ENCODE data around the gene GCNT2. TPM values are rescaled to one million over a fixed set of nuclear protein-coding genes. Genes with fewer than 3 reads are reported as not detected.
A peak's percentile ranks its signal among the peaks of the same experiment; 100 is the strongest.
"Not testable (repeated sequence)": the region's sequence is repeated elsewhere in the genome, so short reads cannot be mapped to it uniquely, and the experiment has no call there.

GCNT2 gene
- total and polyA plus RNA-seq, 7 experiments from 2014 or later, result 0.45 to 8.5 (median 3.6) TPM

DNA sequence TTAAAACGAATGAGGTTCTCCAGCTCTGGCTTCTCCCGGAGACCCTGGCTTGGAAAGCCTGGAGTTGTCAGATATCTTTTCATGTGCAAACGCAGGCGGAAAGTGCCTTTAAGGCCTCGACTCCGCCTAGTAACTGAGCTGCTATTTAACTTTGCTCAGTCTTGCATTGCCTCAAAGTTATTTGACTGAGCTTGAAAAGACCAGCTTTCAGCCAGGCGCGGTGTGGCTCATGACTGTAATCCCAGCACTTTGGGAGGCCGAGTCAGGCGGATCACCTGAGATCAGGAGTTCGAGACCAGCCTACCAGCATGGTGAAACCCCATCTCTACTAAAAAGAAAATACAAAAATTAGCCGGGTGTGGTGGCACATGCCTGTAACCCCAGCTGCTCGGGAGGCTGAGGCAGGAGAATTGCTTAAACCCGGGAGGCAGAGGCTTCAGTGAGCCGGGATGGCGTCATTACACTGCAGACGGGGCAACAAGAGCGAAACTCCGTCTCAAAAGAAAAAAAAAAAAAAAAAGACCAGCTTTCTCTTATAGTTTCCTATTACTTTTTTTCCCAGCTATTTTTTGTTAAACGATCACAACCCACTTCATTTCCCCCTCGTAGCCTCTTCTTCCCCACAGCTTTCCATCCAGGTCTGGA, 1.9 kb downstream of the GCNT2 start:
- Mint-ChIP-seq H3K4me3 (no peak overlapping the region), H3K27me3 (peaks cover 0 to 13% (median 6%) of the 10 kb centered on the region in 5 donors), H3K4me1 (peaks cover 0 to 19% (median 3%) of the 10 kb centered on the region in 7 donors), H3K9me3 (no peaks in the 10 kb centered on the region), H3K36me3 (no peaks in the 10 kb centered on the region), H3K27ac (no peak overlapping the region)
- Histone ChIP-seq H3K36me3 (ENCODE audit: control insufficient read depth in 2 of 3, insufficient read depth in 3 of 3, low read length in 3 of 3) (no peaks in the 10 kb centered on the region), H3K4me3 (ENCODE audit: low read length) (no peak overlapping the region), H3K27ac (ENCODE audit: low read depth, low read length) (no peak overlapping the region), H3K4me1 (ENCODE audit: control insufficient read depth in 2 of 2, insufficient read depth in 2 of 2, low read length in 2 of 2) (no peaks in the 10 kb centered on the region), H3K27me3 (ENCODE audit: control insufficient read depth in 2 of 2, insufficient read depth in 2 of 2, low read length in 2 of 2) (no peaks in the 10 kb centered on the region), H3K9me3 (ENCODE audit: control insufficient read depth in 2 of 3, low read length in 3 of 3) (no peaks in the 10 kb centered on the region)
- intact Hi-C loops (cut with micrococcal nuclease), result no loop called here
- DNase-seq (no peak), ATAC-seq (no peak)
- POLR2A ChIA-PET, result interaction anchor here (0.5 kb wide), 1 partner anchor 172 kb away, joined by 3 read pairs; the partner anchor contains the start of genes C6orf52 and PAK1IP1
- CTCF ChIA-PET, result interaction anchor here (0.7 kb wide), 1 partner anchor 544 kb away, joined by 3 read pairs; no protein-coding TSS in a partner anchor

DNA sequence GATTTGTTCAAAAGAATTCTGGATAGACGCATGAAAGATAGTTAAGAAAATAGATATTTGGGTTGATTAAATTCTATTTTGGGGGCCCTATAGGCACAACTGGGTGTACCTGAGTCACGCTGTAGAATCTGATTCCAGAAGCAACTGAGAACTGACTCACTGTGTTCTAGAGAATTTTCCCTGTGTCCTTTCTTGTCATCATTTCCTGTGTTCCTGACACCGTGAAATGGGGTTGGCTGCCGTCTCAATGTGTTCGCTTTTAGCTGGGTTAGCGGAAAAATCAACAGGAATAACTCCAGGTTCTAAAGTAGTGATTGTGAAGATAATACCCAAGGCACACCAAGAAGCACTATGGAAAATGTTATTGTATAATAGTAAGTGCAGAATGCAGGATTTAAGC, 5.0 kb downstream of the GCNT2 start:
- Mint-ChIP-seq H3K36me3 (peaks cover 0 to 1% (median 0%) of the 10 kb centered on the region in 5 donors), H3K9me3 (no peaks in the 10 kb centered on the region), H3K4me3 (no peak overlapping the region), H3K27me3 (peaks cover 0 to 13% (median 3%) of the 10 kb centered on the region in 5 donors), H3K4me1 (peaks cover 12 to 36% (median 25%) of the 10 kb centered on the region in 7 donors), H3K27ac (no peak overlapping the region)
- peaks cover 5 to 9% of the 10 kb centered on the region in 2 donors for H3K4me1 ChIP-seq (ENCODE audit: control insufficient read depth in 2 of 2, insufficient read depth in 2 of 2, low read length in 2 of 2)
- intact Hi-C loops (cut with micrococcal nuclease), result loop anchor here (5.0 kb wide), 2 partner anchors 114 to 566 kb away; partner anchors contain the start of gene SMIM13 (in 1 of the 2)
- H3K27ac ChIP-seq (ENCODE audit: low read depth, low read length), result no peak overlapping the region
- no peak overlapping the region for H3K4me3 ChIP-seq (ENCODE audit: low read length)
- no peaks in the 10 kb centered on the region for H3K9me3 ChIP-seq (ENCODE audit: control insufficient read depth in 2 of 3, low read length in 3 of 3)
- no peaks in the 10 kb centered on the region for H3K36me3 ChIP-seq (ENCODE audit: control insufficient read depth in 2 of 3, insufficient read depth in 3 of 3, low read length in 3 of 3)
- ATAC-seq (no peak), DNase-seq (no peak)
- ChIA-PET POLR2A (no interaction called here), CTCF (no interaction called here)
- H3K27me3 ChIP-seq (ENCODE audit: control insufficient read depth in 2 of 2, insufficient read depth in 2 of 2, low read length in 2 of 2), result no peaks in the 10 kb centered on the region

DNA sequence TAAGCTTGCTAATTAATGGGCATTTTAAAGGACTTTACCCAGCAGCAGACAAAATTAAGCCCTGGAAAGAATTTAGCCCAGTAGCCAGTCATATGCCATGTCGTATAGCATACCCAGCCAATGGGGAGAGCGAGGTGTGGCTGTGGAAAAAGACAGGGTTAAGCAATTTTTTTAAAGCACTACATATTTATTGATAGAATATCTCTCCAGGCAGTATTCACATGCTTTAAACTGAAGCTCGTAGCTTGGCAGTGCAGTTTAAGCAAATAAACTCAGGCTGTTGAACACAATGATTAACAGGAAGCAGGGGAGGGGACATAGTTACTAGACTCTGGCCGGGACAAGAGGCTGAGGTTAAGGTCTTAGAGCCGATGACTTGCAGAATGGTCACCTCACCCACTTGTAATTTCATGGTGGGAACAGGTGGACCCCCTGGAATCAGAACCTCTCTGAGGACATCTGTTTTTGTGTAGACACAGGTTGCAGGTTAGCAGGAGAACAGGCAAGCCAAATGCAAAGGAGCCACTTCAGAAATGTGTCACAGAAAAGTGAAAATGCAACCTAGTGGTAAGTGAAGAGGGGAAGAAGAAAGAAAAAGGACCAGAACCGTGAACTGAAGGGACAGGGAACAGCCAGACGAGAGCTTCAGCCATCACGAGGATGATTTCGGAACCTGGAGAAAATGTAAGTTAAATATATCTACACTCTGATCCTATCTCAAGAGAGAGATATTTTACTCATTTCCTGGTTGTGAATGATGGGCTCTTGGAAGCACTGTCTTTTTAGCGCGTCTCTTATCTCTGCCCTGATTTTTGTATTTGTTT, 7.2 kb downstream of the GCNT2 start:
- H3K4me3 ChIP-seq (ENCODE audit: low read length), result peak overlapping the region; percentile 70
- POLR2A ChIA-PET, result interaction anchor here (0.6 to 1.5 kb wide), 5 partner anchors 166 to 709 kb away, joined by 3 to 6 read pairs (median 3); partner anchors contain the start of genes C6orf52 and PAK1IP1
- peaks cover 0 to 5% (median 0%) of the 10 kb centered on the region in 5 donors for H3K27me3 Mint-ChIP-seq
- intact Hi-C loops (cut with micrococcal nuclease), result loop anchor here (1.0 to 5.0 kb wide), 7 partner anchors 116 to 564 kb away; partner anchors contain the start of genes C6orf52 (in 2 of the 2), PAK1IP1 (in 2 of the 2), TMEM14B (in 2 of the 2) and SMIM13 (in 1 of the 2)
- no peaks in the 10 kb centered on the region for H3K27me3 ChIP-seq (ENCODE audit: control insufficient read depth in 2 of 2, insufficient read depth in 2 of 2, low read length in 2 of 2)
- H3K4me1 ChIP-seq (ENCODE audit: control insufficient read depth in 2 of 2, insufficient read depth in 2 of 2, low read length in 2 of 2), result peaks cover 10 to 15% of the 10 kb centered on the region in 2 donors
- no peaks in the 10 kb centered on the region for H3K9me3 ChIP-seq (ENCODE audit: control insufficient read depth in 2 of 3, low read length in 3 of 3)
- H3K9me3 Mint-ChIP-seq, result no peaks in the 10 kb centered on the region
- H3K4me3 Mint-ChIP-seq, result peak overlapping the region; percentile 87 to 98 (median 94)
- H3K4me1 Mint-ChIP-seq, result peaks cover 32 to 52% (median 44%) of the 10 kb centered on the region in 7 donors
- peak overlapping the region; percentile 74 to 95 (median 90) for H3K27ac Mint-ChIP-seq
- no peaks in the 10 kb centered on the region for H3K36me3 ChIP-seq (ENCODE audit: control insufficient read depth in 2 of 3, insufficient read depth in 3 of 3, low read length in 3 of 3)
- H3K36me3 Mint-ChIP-seq, result peaks cover 0 to 13% (median 6%) of the 10 kb centered on the region in 5 donors
- peak; percentile 70 for ATAC-seq
- CTCF ChIA-PET, result interaction anchor here (0.6 to 0.9 kb wide), 3 partner anchors 18 to 277 kb away, joined by 3 to 5 read pairs (median 3); no protein-coding TSS in a partner anchor
- H3K27ac ChIP-seq (ENCODE audit: low read depth, low read length), result peak overlapping the region; percentile 69
- DNase-seq, result peak in 6 of 9 donors; percentile 13 to 36 (median 27)

- intact Hi-C loops (cut with micrococcal nuclease), result loop anchor here (1.0 to 5.0 kb wide), 4 partner anchors 19 to 563 kb away; partner anchors contain the start of genes SMIM13 (in 1 of the 2) and TMEM14B (in 1 of the 2)
Measured at GRCh38 chr6:10529231-10529801, 8.2 kb downstream of the GCNT2 start.

GRCh38 chr6:10529828-10530374, 8.8 kb downstream of the GCNT2 start:
- peak overlapping the region; percentile 70 for H3K4me3 ChIP-seq (ENCODE audit: low read length)
- H3K27me3 ChIP-seq (ENCODE audit: control insufficient read depth in 2 of 2, insufficient read depth in 2 of 2, low read length in 2 of 2); DNase-seq; ATAC-seq; H3K36me3 ChIP-seq (ENCODE audit: control insufficient read depth in 2 of 3, insufficient read depth in 3 of 3, low read length in 3 of 3); H3K9me3 Mint-ChIP-seq; H3K9me3 ChIP-seq (ENCODE audit: control insufficient read depth in 2 of 3, low read length in 3 of 3); H3K27ac ChIP-seq (ENCODE audit: low read depth, low read length); CTCF ChIA-PET; H3K27me3 Mint-ChIP-seq: not testable (repeated sequence)
- POLR2A ChIA-PET, result interaction anchor here (1.2 kb wide), 1 partner anchor 190 kb away, joined by 3 read pairs; no protein-coding TSS in a partner anchor
- H3K4me1 ChIP-seq (ENCODE audit: control insufficient read depth in 2 of 2, insufficient read depth in 2 of 2, low read length in 2 of 2), result peaks cover 10 to 16% of the 10 kb centered on the region in 2 donors
- peak overlapping the region; percentile 85 to 95 (median 90) for H3K27ac Mint-ChIP-seq
- peak overlapping the region; percentile 87 to 98 (median 94) for H3K4me3 Mint-ChIP-seq
- peaks cover 40 to 61% (median 57%) of the 10 kb centered on the region in 7 donors for H3K4me1 Mint-ChIP-seq
- intact Hi-C loops (cut with micrococcal nuclease), result loop anchor here (1.0 to 5.0 kb wide), 4 partner anchors 20 to 562 kb away; partner anchors contain the start of genes SMIM13 (in 1 of the 2) and TMEM14B (in 1 of the 2)
- H3K36me3 Mint-ChIP-seq, result peaks cover 0 to 13% (median 6%) of the 10 kb centered on the region in 5 donors

More at GRCh38 chr6:10529231-10529801, 8.2 kb downstream of the GCNT2 start:
- ChIA-PET POLR2A (interaction anchor here (0.6 to 1.5 kb wide), 5 partner anchors 165 to 708 kb away, joined by 3 to 6 read pairs (median 3); partner anchors contain the start of genes C6orf52 and PAK1IP1), CTCF (interaction anchor here (0.9 kb wide), 1 partner anchor 18 kb away, joined by 3 read pairs; no protein-coding TSS in a partner anchor)
- Mint-ChIP-seq H3K9me3 (no peaks in the 10 kb centered on the region), H3K27me3 (peaks cover 0 to 3% (median 0%) of the 10 kb centered on the region in 5 donors), H3K4me3 (peak overlapping the region; percentile 87 to 98 (median 94)), H3K36me3 (peaks cover 0 to 13% (median 6%) of the 10 kb centered on the region in 5 donors), H3K4me1 (peaks cover 38 to 58% (median 54%) of the 10 kb centered on the region in 7 donors), H3K27ac (peak overlapping the region; percentile 85 to 95 (median 90))
- H3K27ac ChIP-seq (ENCODE audit: low read depth, low read length), result peak overlapping the region; percentile 69
- no peaks in the 10 kb centered on the region for H3K27me3 ChIP-seq (ENCODE audit: control insufficient read depth in 2 of 2, insufficient read depth in 2 of 2, low read length in 2 of 2)
- H3K4me3 ChIP-seq (ENCODE audit: low read length), result peak overlapping the region; percentile 70
- no peaks in the 10 kb centered on the region for H3K36me3 ChIP-seq (ENCODE audit: control insufficient read depth in 2 of 3, insufficient read depth in 3 of 3, low read length in 3 of 3)
- ATAC-seq (no peak), DNase-seq (no peak)
- H3K9me3 ChIP-seq (ENCODE audit: control insufficient read depth in 2 of 3, low read length in 3 of 3), result no peaks in the 10 kb centered on the region
- peaks cover 10 to 16% of the 10 kb centered on the region in 2 donors for H3K4me1 ChIP-seq (ENCODE audit: control insufficient read depth in 2 of 2, insufficient read depth in 2 of 2, low read length in 2 of 2)

Data from naive thymus-derived CD4-positive, alpha-beta T cell (primary cell).